GM12878 (cell line): ENCODE results near the gene SPRED3.

Experiments
- CEBPB ChIP-seq, 2 experiments: fragments of 150-350 bp in 1 of 2; IDR thresholded peaks; 2 replicates each; pipeline ENCODE4 v1.6.1; 2012 to 2014; ENCODE audit warnings: low read depth in 2 of 2, low read length in 2 of 2, borderline replicate concordance in 1 of 2, inconsistent platforms in 1 of 2
- CHD2 ChIP-seq: IDR thresholded peaks from 2 replicates; pipeline ENCODE4 v1.6.1; 2011; ENCODE audit warnings: low read depth, low read length, improper control_type of control experiment, borderline replicate concordance
- CREB1 ChIP-seq: IDR thresholded peaks from 2 replicates; pipeline ENCODE4 v1.6.1; 2012; ENCODE audit warnings: low read depth, mild to moderate bottlenecking, inconsistent platforms
- CTCF ChIP-seq, 3 experiments: IDR thresholded peaks in 2 of 3; conservative IDR thresholded peaks in 1 of 3; 2 replicates each; pipeline ENCODE4 v1.5.1; 2011; ENCODE audit warnings: low read depth in 3 of 3, low read length in 3 of 3, mild to moderate bottlenecking in 3 of 3, control low read depth in 2 of 3, moderate library complexity in 2 of 3, inconsistent platforms in 1 of 3, mixed read lengths in 1 of 3; ENCODE audit not compliant: control insufficient read depth in 2 of 3, insufficient read depth in 1 of 3; ENCODE audit errors: extremely low read depth in 1 of 3
- ELK1 ChIP-seq: IDR thresholded peaks from 2 replicates; pipeline ENCODE4 v1.6.1; 2012; ENCODE audit warnings: low read depth, low read length, improper control_type of control experiment
- HDAC2 ChIP-seq: fragments of 200-600 bp; sonication (generic); IDR thresholded peaks from 2 replicates; pipeline ENCODE4 v1.6.1; 2017
- PBX3 ChIP-seq: IDR thresholded peaks from 2 replicates; pipeline ENCODE4 v1.6.1; 2011; ENCODE audit warnings: mild to moderate bottlenecking, low read depth, low read length, moderate library complexity; ENCODE audit not compliant: insufficient replicate concordance
- POLR2A ChIP-seq: IDR thresholded peaks from 2 replicates; pipeline ENCODE4 v1.6.1; 2011; ENCODE audit warnings: low read depth, mild to moderate bottlenecking, low read length
- TCF7 ChIP-seq: IDR thresholded peaks from 2 replicates; pipeline ENCODE4 v1.6.1; 2014; ENCODE audit warnings: antibody characterized with exemption, borderline replicate concordance
- ZBTB40 ChIP-seq: fragments of 450-650 bp; IDR thresholded peaks from 2 replicates; pipeline ENCODE4 v1.6.1; 2016; ENCODE audit warnings: mild to moderate bottlenecking, moderate library complexity, borderline replicate concordance

GRCh38 chr19:38443458-38443999, 55.0 kb downstream of the SPRED3 start:
- no peak for TF ChIP-seq CTCF (IDR thresholded peaks at IDR 0.05 in 2 of 3, conservative IDR thresholded peaks at IDR 0.05 in 1 of 3; ENCODE audit: control insufficient read depth in 2 of 3, extremely low read depth in 1 of 3, insufficient read depth in 1 of 3, low read depth in 3 of 3, low read length in 3 of 3)
- TF ChIP-seq CREB1, result no peak
- no peak for TF ChIP-seq CHD2
- no peak for TF ChIP-seq HDAC2
- no peak for TF ChIP-seq POLR2A
- TF ChIP-seq ZBTB40, result no peak
- no peak for TF ChIP-seq TCF7
- no peak for TF ChIP-seq PBX3
- no peak for TF ChIP-seq ELK1
- TF ChIP-seq CEBPB (IDR thresholded peaks at IDR 0.05; ENCODE audit: borderline replicate concordance in 1 of 2, low read depth in 2 of 2, low read length in 2 of 2), result no peak
